ENCODE results near the gene ALPP.

The ALPP gene

DNA sequence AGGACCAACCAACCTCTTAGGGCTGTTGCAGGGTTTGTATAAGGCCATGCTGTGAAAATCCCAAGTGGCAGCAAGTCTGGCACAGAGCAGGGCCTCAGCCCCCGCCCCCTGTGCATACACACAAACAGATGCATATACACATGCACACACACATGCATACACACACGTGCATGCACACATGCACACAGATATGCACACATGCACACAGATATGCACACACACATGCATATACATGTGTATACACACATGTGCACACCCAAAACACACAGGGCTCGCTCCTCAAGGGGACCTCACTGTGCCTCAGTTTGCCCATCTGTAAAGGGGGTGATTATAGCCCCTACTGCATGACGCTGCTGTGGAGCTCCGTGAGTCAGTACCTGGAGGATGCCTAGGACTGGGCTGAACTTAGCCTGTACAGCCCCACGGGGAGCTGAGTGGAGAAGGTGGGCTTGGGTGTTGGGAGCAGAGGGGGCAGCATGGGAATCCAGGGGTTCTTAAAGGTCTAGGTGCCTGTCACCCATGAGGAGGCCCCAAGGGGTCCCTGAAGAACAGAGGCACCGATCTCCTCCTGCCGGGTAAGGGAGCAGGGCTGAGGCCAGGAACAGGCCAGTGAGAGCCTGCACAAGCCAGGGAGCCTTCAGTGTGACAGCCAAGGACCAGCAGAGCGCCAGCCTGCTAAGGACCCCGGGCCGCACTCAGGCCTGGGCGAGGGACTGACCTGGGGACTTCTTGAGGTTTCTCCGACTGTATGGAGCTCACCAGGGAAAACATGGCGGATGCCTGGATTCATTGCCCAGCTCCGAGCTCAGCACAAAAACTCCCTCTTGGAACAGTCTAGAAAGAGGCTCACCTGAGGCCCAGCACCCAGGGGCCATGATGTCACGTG, 53.4 kb downstream of the ALPP start:
- DNase-seq, result no peak
